ENCODE measurements around the gene HOXD11. TPM values are rescaled to one million over a fixed set of nuclear protein-coding genes. Genes with fewer than 3 reads are reported as not detected.

The HOXD11 gene
- not detected for total RNA-seq

GRCh38 chr2:176106581-176107539 is at the start of gene HOXD11:
Gene HOXD11, plus strand, starts transcription at chr2:176107280. Its CDS starts 76 bp downstream, at chr2:176107356.

GRCh38 chr2:176083796-176084261 is 23.3 kb upstream of the HOXD11 start, which contains the start of gene EVX2:
Gene EVX2, minus strand, starts transcription at chr2:176083962. Its CDS starts 186 bp downstream, at chr2:176083776.

GRCh38 chr2:176092270-176093144 is 14.6 kb upstream of the HOXD11 start, which contains the start of gene HOXD13:
Gene HOXD13, plus strand, starts transcription at chr2:176092721. Its CDS starts 170 bp downstream, at chr2:176092891.

GRCh38 chr2:176099728-176100546 is 7.1 kb upstream of the HOXD11 start, which contains the start of gene HOXD12:
Gene HOXD12, plus strand, starts transcription at chr2:176099795. Its CDS starts 7 bp downstream, at chr2:176099802.

GRCh38 chr2:176115883-176116813 is 9.1 kb downstream of the HOXD11 start, which contains the start of gene HOXD10:
Gene HOXD10, plus strand, starts transcription at chr2:176116778. Its CDS starts 56 bp downstream, at chr2:176116834.

GRCh38 chr2:176122683-176123410 is 15.8 kb downstream of the HOXD11 start, which contains the start of gene HOXD9:
Gene HOXD9, plus strand, starts transcription at chr2:176122719. Its CDS starts 50 bp downstream, at chr2:176122769.

GRCh38 chr2:176128982-176129796 is 22.1 kb downstream of the HOXD11 start, which contains the start of gene HOXD8:
Gene HOXD8, plus strand, starts transcription at chr2:176129705. Its CDS starts 662 bp downstream, at chr2:176130367.

GRCh38 chr2:176151442-176152287 is 44.6 kb downstream of the HOXD11 start, which contains the start of gene HOXD4:
Gene HOXD4, plus strand, starts transcription at chr2:176151550. Its CDS starts 84 bp downstream, at chr2:176151634.

GRCh38 chr2:176156807-176157498 is 49.9 kb downstream of the HOXD11 start, which contains the start of gene HOXD3:
Gene HOXD3, plus strand, starts transcription at chr2:176157307. Its CDS starts 11,808 bp downstream, at chr2:176169115.

Small RNA genes lying within 50 kb of the gene (small RNA-seq; reads per million reads assigned to genes)
- gene MIR10B, result 239 to 2,732 reads per million in 2 donors

Other genes with a start within 250 kb of the HOXD11 start
- 10 to 100 TPM; 28.6 to 31.3 TPM for gene LNPK, start 105.0 kb upstream of the HOXD11 start, total RNA-seq
- gene EVX2, start 23.3 kb upstream of the HOXD11 start, total RNA-seq, result not detected
- not detected for gene HOXD13, start 14.6 kb upstream of the HOXD11 start, total RNA-seq
- not detected for gene HOXD12, start 7.5 kb upstream of the HOXD11 start, total RNA-seq
- gene HOXD10, start 9.5 kb downstream of the HOXD11 start, total RNA-seq, result not detected
- not detected for gene HOXD9, start 15.4 kb downstream of the HOXD11 start, total RNA-seq
- gene HOXD8, start 22.4 kb downstream of the HOXD11 start, total RNA-seq, result 1 to 10 TPM in 1 of 2 donors, not detected in 1; 2.7 TPM
- 1 to 10 TPM in 1 of 2 donors, not detected in 1; 1.7 TPM for gene HOXD4, start 44.3 kb downstream of the HOXD11 start, total RNA-seq
- gene HOXD3, start 50.0 kb downstream of the HOXD11 start, total RNA-seq, result 1 to 10 TPM in 1 of 2 donors, not detected in 1; 2.7 TPM
- gene HOXD1, start 81.4 kb downstream of the HOXD11 start, total RNA-seq, result not detected
- gene MTX2, start 162.2 kb downstream of the HOXD11 start, total RNA-seq, result 10 to 100 TPM; 12.4 to 17.3 TPM